H1 (cell line): ENCODE measurements around the gene ZSWIM4.

ENCODE experiments used
- ATF3 ChIP-seq: IDR thresholded peaks from 2 replicates; pipeline ENCODE4 v1.6.1; 2011; ENCODE audit warnings: low read depth, mild to moderate bottlenecking, low read length; ENCODE audit not compliant: insufficient read depth
- BACH1 ChIP-seq: IDR thresholded peaks from 2 replicates; pipeline ENCODE4 v1.6.1; 2012; ENCODE audit warnings: low read length, improper control_type of control experiment
- CTCF ChIP-seq, 3 experiments: IDR thresholded peaks; 1 replicate in 2 of 3; 2 replicates in 1 of 3; pipeline versions ENCODE4 v1.5.1 to v1.6.1; 2011; ENCODE audit warnings: low read length in 3 of 3, mild to moderate bottlenecking in 3 of 3, inconsistent platforms in 2 of 3, low read depth in 1 of 3, moderate library complexity in 1 of 3; ENCODE audit not compliant: insufficient read depth in 1 of 3; ENCODE audit errors: control extremely low read depth in 1 of 3
- EGR1 ChIP-seq: IDR thresholded peaks from 2 replicates; pipeline ENCODE4 v1.6.1; 2011; ENCODE audit warnings: low read depth, low read length, borderline replicate concordance
- EP300 ChIP-seq, 2 experiments: IDR thresholded peaks; 1 replicate in 1 of 2; 2 replicates in 1 of 2; pipeline ENCODE4 v1.6.1; 2011 to 2012; ENCODE audit warnings: low read depth in 2 of 2, low read length in 2 of 2, mild to moderate bottlenecking in 2 of 2, borderline replicate concordance in 1 of 2, inconsistent platforms in 1 of 2, moderate library complexity in 1 of 2
- EZH2 ChIP-seq: fragments of 200-600 bp; sonication (generic); IDR thresholded peaks from 2 replicates; pipeline ENCODE4 v1.7.1; 2012; ENCODE audit warnings: low read depth, mild to moderate bottlenecking, moderate library complexity, low read length, inconsistent platforms; ENCODE audit not compliant: severe bottlenecking
- GTF2F1 ChIP-seq: IDR thresholded peaks from 2 replicates; pipeline ENCODE4 v1.6.1; 2012; ENCODE audit warnings: low read depth, low read length, improper control_type of control experiment, borderline replicate concordance
- KDM5A ChIP-seq: fragments of 200-600 bp; IDR thresholded peaks from 2 replicates; pipeline ENCODE4 v1.7.1; 2012; ENCODE audit warnings: mild to moderate bottlenecking, low read length, inconsistent platforms, mixed read lengths
- POLR2A ChIP-seq, 2 experiments: IDR thresholded peaks; 1 replicate in 1 of 2; 2 replicates in 1 of 2; pipeline ENCODE4 v1.6.1; 2011; ENCODE audit warnings: low read depth in 2 of 2, low read length in 2 of 2, mild to moderate bottlenecking in 2 of 2; ENCODE audit errors: control extremely low read depth in 1 of 2
- RAD21 ChIP-seq, 2 experiments: IDR thresholded peaks in 1 of 2; conservative IDR thresholded peaks in 1 of 2; 2 replicates each; pipeline ENCODE4 v1.6.1; 2011; ENCODE audit warnings: low read depth in 2 of 2, low read length in 2 of 2, improper control_type of control experiment in 1 of 2, inconsistent platforms in 1 of 2, mild to moderate bottlenecking in 1 of 2, moderate library complexity in 1 of 2
- SUZ12 ChIP-seq: fragments of 200-600 bp; sonication (generic); IDR thresholded peaks from 2 replicates; pipeline ENCODE4 v1.6.1; 2012; ENCODE audit warnings: mild to moderate bottlenecking, inconsistent platforms, low read length, moderate library complexity, mixed read lengths
- TAF1 ChIP-seq: IDR thresholded peaks from 2 replicates; pipeline ENCODE4 v1.6.1; 2011; ENCODE audit warnings: mild to moderate bottlenecking, low read depth, low read length
- TF ChIP-seq, protein P1 (sequence below): IDR thresholded peaks from 2 replicates; pipeline ENCODE4 v1.6.1; 2012; ENCODE audit warnings: inconsistent platforms

GRCh38 chr19:13819238-13819637 lies 24.0 kb downstream of the ZSWIM4 start:
- no peak for TF ChIP-seq RAD21 (IDR thresholded peaks at IDR 0.05 in 1 of 2, conservative IDR thresholded peaks at IDR 0.05 in 1 of 2; ENCODE audit: low read depth in 2 of 2, low read length in 2 of 2)
- no peak for TF ChIP-seq POLR2A (IDR thresholded peaks at IDR 0.05; ENCODE audit: control extremely low read depth in 1 of 2, low read depth in 2 of 2, low read length in 2 of 2)
- TF ChIP-seq CTCF (IDR thresholded peaks at IDR 0.05; ENCODE audit: control extremely low read depth in 1 of 3, insufficient read depth in 1 of 3, low read depth in 1 of 3, low read length in 3 of 3), result no peak
- TF ChIP-seq TAF1, result no peak
- TF ChIP-seq EZH2, result no peak
- TF ChIP-seq EP300 (IDR thresholded peaks at IDR 0.05; ENCODE audit: borderline replicate concordance in 1 of 2, low read depth in 2 of 2, low read length in 2 of 2), result no peak
- TF ChIP-seq, protein P1, sequence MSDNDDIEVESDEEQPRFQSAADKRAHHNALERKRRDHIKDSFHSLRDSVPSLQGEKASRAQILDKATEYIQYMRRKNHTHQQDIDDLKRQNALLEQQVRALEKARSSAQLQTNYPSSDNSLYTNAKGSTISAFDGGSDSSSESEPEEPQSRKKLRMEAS, result no peak
- no peak for TF ChIP-seq EGR1
- no peak for TF ChIP-seq SUZ12
- TF ChIP-seq BACH1, result no peak
- TF ChIP-seq KDM5A, result no peak
- no peak for TF ChIP-seq ATF3
- TF ChIP-seq GTF2F1, result no peak
